Colonic mucosa (tissue), 4 donors: ENCODE measurements around the gene PLEKHH2. TPM values are rescaled to one million over a fixed set of nuclear protein-coding genes. Genes with fewer than 3 reads are reported as not detected.
"Not testable (repeated sequence)": the region's sequence is repeated elsewhere in the genome, so short reads cannot be mapped to it uniquely, and the experiment has no call there.

Experiments used
- DNase-seq: peaks from one replicate; pipeline ENCODE4 v3.0.0-alpha.2; 2020
- H3K27ac ChIP-seq: fragments of 200-600 bp; one replicate; pipeline ENCODE4 v1.8.0; 2021
- H3K27me3 ChIP-seq: fragments of 200-600 bp; one replicate; pipeline ENCODE4 v1.8.0; 2021
- H3K36me3 ChIP-seq: fragments of 200-600 bp; one replicate; pipeline ENCODE4 v1.8.0; 2021
- H3K4me1 ChIP-seq: fragments of 200-600 bp; one replicate; pipeline ENCODE4 v1.8.0; 2021; ENCODE audit warnings: mild to moderate bottlenecking
- H3K4me3 ChIP-seq: fragments of 200-600 bp; one replicate; pipeline ENCODE4 v1.8.0; 2021
- H3K9ac ChIP-seq, 2 donors: one replicate each; pipeline ENCODE4 v1.7.0; 2013; ENCODE audit warnings: control low read depth in 2 of 2, low read depth in 2 of 2, low read length in 2 of 2
- H3K9me3 ChIP-seq: fragments of 200-600 bp; one replicate; pipeline ENCODE4 v1.8.0; 2021
- intact Hi-C: fragments of 100-400 bp; cut with DNase I; formaldehyde crosslinking; loops from one replicate; pipeline ENCODE4 v1.14.1; 2022
- total RNA-seq, 2 donors: library from RNA; stranded (reverse); fragmentation: NEBNext Ultra II Directional in 1 of 2; extraction: Animal tissue kit (Norgen Biotek cat#: 25700) in 1 of 2; gene quantifications; one replicate each; pipeline ENCODE4 v1.2.1, GENCODE V29; 2021
- TF ChIP-seq, protein P1 (sequence below): fragments of 200-600 bp; IDR thresholded peaks from one replicate; pipeline ENCODE4 v1.8.0; 2022; ENCODE audit warnings: antibody characterized with exemption, mild to moderate bottlenecking
- donor health status: healthy.
- donor health status: DM: no; HTN: no; CAD: no.
- donor health status: DM: no; HTN: no; CAD: no.

The PLEKHH2 gene
- total RNA-seq, 2 donors from 2014 or later = 1.6 to 5.5 TPM

DNA sequence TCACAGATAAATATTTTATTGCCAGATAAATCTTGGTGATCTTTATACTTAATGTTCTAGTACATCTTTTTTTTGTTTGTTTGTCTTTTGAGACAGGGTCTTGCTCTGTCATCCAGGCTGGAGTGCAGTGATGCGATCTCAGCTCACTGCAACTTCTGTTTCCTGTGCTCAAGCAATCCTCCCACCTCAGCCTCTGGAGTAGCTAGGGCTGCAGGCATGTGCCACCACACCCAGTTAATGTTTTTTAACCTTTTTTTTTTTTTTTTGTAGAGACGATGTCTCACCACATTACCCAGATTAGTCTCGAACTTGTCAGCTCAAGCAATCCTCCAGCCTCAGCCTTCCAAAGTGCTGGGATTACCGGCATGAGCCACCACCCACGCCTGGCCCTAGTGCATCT lies 48.3 kb downstream of the PLEKHH2 start:
- Histone ChIP-seq H3K9me3 (no peaks in the 10 kb centered on the region), H3K36me3 (no peaks in the 10 kb centered on the region), H3K4me1 (no peaks in the 10 kb centered on the region), H3K27ac (no peak overlapping the region), H3K27me3 (no peaks in the 10 kb centered on the region), H3K9ac (no peak overlapping the region), H3K4me3 (no peak overlapping the region)
- TF ChIP-seq, protein P1, sequence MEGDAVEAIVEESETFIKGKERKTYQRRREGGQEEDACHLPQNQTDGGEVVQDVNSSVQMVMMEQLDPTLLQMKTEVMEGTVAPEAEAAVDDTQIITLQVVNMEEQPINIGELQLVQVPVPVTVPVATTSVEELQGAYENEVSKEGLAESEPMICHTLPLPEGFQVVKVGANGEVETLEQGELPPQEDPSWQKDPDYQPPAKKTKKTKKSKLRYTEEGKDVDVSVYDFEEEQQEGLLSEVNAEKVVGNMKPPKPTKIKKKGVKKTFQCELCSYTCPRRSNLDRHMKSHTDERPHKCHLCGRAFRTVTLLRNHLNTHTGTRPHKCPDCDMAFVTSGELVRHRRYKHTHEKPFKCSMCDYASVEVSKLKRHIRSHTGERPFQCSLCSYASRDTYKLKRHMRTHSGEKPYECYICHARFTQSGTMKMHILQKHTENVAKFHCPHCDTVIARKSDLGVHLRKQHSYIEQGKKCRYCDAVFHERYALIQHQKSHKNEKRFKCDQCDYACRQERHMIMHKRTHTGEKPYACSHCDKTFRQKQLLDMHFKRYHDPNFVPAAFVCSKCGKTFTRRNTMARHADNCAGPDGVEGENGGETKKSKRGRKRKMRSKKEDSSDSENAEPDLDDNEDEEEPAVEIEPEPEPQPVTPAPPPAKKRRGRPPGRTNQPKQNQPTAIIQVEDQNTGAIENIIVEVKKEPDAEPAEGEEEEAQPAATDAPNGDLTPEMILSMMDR = no peak
- no peak for DNase-seq
- intact Hi-C loops = no loop called here

DNA sequence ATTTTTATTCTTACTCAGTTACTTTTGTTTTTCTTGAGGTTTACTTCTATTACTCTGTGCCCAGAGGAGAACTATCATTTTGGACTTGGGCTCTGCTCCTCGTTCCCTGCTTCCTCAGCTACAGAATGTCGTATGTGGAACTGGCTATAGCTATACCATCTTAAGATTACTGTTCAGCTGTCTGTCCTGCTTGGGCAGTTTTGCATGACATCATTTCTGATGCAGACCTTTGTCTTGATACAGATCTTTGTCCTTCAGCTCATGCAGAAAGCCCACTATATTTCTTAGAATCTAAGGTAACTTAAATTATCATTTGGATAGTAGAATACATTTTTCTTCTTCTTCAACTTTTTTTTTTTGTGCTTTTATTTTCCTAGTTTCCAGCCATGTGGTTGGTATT lies 52.9 kb downstream of the PLEKHH2 start:
- intact Hi-C loops = no loop called here
- TF ChIP-seq, protein P1 = no peak
- Histone ChIP-seq H3K9ac (no peak overlapping the region), H3K27ac (no peak overlapping the region), H3K9me3 (no peaks in the 10 kb centered on the region), H3K4me1 (no peaks in the 10 kb centered on the region), H3K36me3 (no peaks in the 10 kb centered on the region), H3K4me3 (no peak overlapping the region), H3K27me3 (no peaks in the 10 kb centered on the region)
- DNase-seq = no peak

DNA sequence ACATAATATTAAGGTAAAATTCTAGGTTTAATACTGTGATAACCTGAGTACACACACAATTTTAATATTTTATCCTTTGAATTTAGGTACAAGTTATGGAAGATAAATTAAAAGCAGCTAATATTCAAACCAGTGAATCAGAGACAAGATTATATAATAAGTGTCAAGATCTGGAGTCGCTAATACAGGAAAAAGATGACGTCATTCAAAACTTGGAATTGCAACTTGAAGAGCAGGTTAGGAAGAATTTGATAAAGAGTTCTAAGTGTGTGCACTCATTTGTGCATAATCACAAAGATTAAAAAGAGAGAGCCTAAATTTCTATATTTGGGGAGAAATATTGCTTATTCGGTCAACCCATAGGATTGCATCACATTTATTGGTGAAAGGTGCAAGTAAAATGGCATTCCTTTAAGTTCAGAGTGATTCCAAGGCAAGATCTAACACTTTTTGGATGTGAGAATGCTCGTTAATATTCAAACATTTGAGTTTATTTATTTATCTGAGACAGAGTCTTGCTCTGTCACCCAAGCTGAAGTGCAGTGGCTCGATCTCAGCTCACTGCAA lies 55.5 kb downstream of the PLEKHH2 start:
- Histone ChIP-seq H3K27me3 (no peaks in the 10 kb centered on the region), H3K4me3 (no peak overlapping the region), H3K9ac (no peak overlapping the region), H3K36me3 (no peaks in the 10 kb centered on the region), H3K9me3 (no peaks in the 10 kb centered on the region), H3K4me1 (no peaks in the 10 kb centered on the region), H3K27ac (no peak overlapping the region)
- intact Hi-C loops = no loop called here
- TF ChIP-seq, protein P1 = no peak
- DNase-seq = no peak

DNA sequence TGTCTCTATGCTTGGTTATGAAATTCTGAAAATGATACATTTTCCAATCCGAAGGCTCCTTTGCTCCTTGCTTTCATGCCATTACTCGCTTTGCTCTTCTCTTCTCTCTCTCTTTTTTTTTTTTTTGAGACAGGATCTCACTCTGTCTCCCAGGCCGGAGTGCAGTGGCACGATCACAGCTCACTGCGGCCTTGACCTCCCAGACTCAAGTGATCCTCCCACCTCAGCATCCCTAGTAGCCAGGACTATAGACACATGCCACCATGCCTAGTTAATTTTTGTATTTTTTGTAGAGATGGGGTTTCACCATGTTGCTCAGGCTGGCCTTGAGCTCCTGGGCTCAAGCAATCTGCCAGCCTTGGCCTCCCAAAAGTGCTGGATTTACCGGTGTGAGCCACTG lies 61.1 kb downstream of the PLEKHH2 start:
- H3K4me3 ChIP-seq, H3K9me3 ChIP-seq, H3K36me3 ChIP-seq, intact Hi-C loops, H3K9ac ChIP-seq, H3K27me3 ChIP-seq, H3K27ac ChIP-seq, DNase-seq, H3K4me1 ChIP-seq: not testable (repeated sequence)

DNA sequence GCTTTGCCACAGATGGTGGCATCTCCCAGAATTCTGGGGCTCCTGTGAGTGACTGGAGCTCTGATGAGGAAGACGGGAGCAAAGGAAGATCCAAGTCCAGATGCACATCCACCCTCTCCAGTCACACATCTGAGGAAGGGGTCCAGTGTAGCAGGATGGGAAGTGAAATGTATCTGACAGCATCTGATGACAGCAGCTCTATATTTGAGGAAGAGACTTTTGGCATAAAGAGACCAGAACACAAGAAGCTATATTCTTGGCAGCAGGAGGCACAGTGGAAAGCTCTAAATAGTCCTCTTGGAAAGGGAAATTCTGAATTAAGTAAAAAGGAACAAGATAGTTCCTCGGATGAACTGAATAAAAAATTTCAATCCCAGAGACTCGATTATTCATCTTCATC lies 62.7 kb downstream of the PLEKHH2 start:
- no peaks in the 10 kb centered on the region for H3K9me3 ChIP-seq
- H3K27ac ChIP-seq = no peak overlapping the region
- DNase-seq = no peak
- H3K4me1 ChIP-seq = no peaks in the 10 kb centered on the region
- H3K36me3 ChIP-seq = no peaks in the 10 kb centered on the region
- intact Hi-C loops = no loop called here
- H3K4me3 ChIP-seq = no peak overlapping the region
- no peaks in the 10 kb centered on the region for H3K27me3 ChIP-seq
- TF ChIP-seq, protein P1 = no peak
- H3K9ac ChIP-seq = no peak overlapping the region

DNA sequence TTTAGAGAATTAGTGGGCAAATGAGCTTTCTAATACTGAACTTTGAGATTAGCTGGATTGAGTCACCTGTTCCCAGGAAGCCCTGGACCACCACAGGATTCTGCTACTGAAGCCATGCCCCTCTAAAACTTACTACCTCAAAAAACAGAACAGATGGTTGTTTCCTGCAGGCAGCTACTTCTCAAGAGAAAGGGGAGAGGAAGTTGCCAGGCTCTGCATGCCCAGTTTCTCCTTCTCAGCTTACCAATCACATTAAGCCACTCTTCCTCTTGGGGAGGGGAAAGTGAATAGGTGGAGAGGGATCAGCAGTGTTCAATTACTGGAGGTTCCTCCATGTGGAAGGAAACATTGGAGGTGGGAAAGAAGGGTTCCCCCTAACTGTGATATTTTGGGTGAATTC lies 64.1 kb downstream of the PLEKHH2 start:
- DNase-seq = no peak
- Histone ChIP-seq H3K36me3 (no peaks in the 10 kb centered on the region), H3K4me1 (no peaks in the 10 kb centered on the region), H3K27me3 (no peaks in the 10 kb centered on the region), H3K27ac (no peak overlapping the region), H3K4me3 (no peak overlapping the region), H3K9me3 (no peaks in the 10 kb centered on the region), H3K9ac (no peak overlapping the region)
- TF ChIP-seq, protein P1 = no peak
- intact Hi-C loops = no loop called here
